DMS53 treated with DMSO at 0.1 percent for 48 hours (cell line): Measurements from ENCODE around the gene RRP1B.
"Not testable (repeated sequence)": the region's sequence is repeated elsewhere in the genome, so short reads cannot be mapped to it uniquely, and the experiment has no call there.

Source experiments
- DNase-seq: peaks from one replicate; lab custom pipeline; 2025; ENCODE audit not compliant: unreplicated experiment; lab: John Stamatoyannopoulos, UW

RRP1B gene

GRCh38 chr21:43659136-43660000, at the start of gene RRP1B, which contains the start of gene HSF2BP:
RRP1B (plus strand) TSS chr21:43659560; CDS start chr21:43659665, 105 bp downstream.
HSF2BP (minus strand) TSS chr21:43659488; CDS start chr21:43658096, 1,392 bp downstream.
- DNase-seq = peak; percentile 44

- no peak for DNase-seq
These were observed 47.6 kb upstream of the RRP1B start for GRCh38 chr21:43611598-43612369.

GRCh38 chr21:43613755-43614638, 45.4 kb upstream of the RRP1B start:
- no peak for DNase-seq

- no peak for DNase-seq
These were observed 44.5 kb upstream of the RRP1B start for GRCh38 chr21:43614839-43615238.

GRCh38 chr21:43616861-43617260, 42.5 kb upstream of the RRP1B start:
- DNase-seq = not testable (repeated sequence)

- DNase-seq = no peak
These were observed 40.4 kb upstream of the RRP1B start for GRCh38 chr21:43618940-43619339.

GRCh38 chr21:43619344-43619743, 40.0 kb upstream of the RRP1B start:
- no peak for DNase-seq

GRCh38 chr21:43619856-43620255, 39.5 kb upstream of the RRP1B start:
- DNase-seq = no peak

GRCh38 chr21:43622796-43623195, 36.6 kb upstream of the RRP1B start:
- DNase-seq = no peak

- no peak for DNase-seq
These were observed 35.8 kb upstream of the RRP1B start for GRCh38 chr21:43623588-43623987.

GRCh38 chr21:43624339-43624738, 35.0 kb upstream of the RRP1B start:
- DNase-seq = no peak

- no peak for DNase-seq
These were observed 33.0 kb upstream of the RRP1B start for GRCh38 chr21:43626390-43626789.

GRCh38 chr21:43627527-43627926, 31.8 kb upstream of the RRP1B start:
- no peak for DNase-seq

- no peak for DNase-seq
These were observed 27.8 kb upstream of the RRP1B start for GRCh38 chr21:43631411-43632107.

GRCh38 chr21:43632373-43632905, 26.9 kb upstream of the RRP1B start:
- DNase-seq = no peak

- no peak for DNase-seq
These were observed 24.7 kb upstream of the RRP1B start for GRCh38 chr21:43634618-43635017.

GRCh38 chr21:43635436-43635835, 23.9 kb upstream of the RRP1B start:
- DNase-seq = no peak

- DNase-seq = no peak
These were observed 21.7 kb upstream of the RRP1B start for GRCh38 chr21:43637530-43638158.

GRCh38 chr21:43639470-43640353, 19.6 kb upstream of the RRP1B start:
- no peak for DNase-seq
